Fibroblast of villous mesenchyme (primary cell): ENCODE data around the gene RDX. TPM values are rescaled to one million over a fixed set of nuclear protein-coding genes. Genes with fewer than 3 reads are reported as not detected.

Experiments used
- DNase-seq: peaks from one replicate; pipeline ENCODE4 v3.0.0-alpha.2; 2010; ENCODE audit warnings: low read depth
- H3K4me3 ChIP-seq: 2 replicates; pipeline ENCODE4 v1.5.1; 2011; ENCODE audit warnings: low read depth, mild to moderate bottlenecking, low read length
- total RNA-seq: library from RNA; depleted of rRNA; stranded (reverse); fragments of >200 nt; gene quantifications from 2 replicates; pipeline ENCODE4 v1.2.3, GENCODE V29; 2012
- TF ChIP-seq, protein P1 (sequence below): IDR thresholded peaks from 2 replicates; pipeline ENCODE4 v1.5.1; 2012; ENCODE audit warnings: low read depth, mild to moderate bottlenecking, low read length; ENCODE audit not compliant: insufficient read depth

The RDX gene
- total RNA-seq, 1 donor, result 84.2 TPM

- TF ChIP-seq, protein P1, sequence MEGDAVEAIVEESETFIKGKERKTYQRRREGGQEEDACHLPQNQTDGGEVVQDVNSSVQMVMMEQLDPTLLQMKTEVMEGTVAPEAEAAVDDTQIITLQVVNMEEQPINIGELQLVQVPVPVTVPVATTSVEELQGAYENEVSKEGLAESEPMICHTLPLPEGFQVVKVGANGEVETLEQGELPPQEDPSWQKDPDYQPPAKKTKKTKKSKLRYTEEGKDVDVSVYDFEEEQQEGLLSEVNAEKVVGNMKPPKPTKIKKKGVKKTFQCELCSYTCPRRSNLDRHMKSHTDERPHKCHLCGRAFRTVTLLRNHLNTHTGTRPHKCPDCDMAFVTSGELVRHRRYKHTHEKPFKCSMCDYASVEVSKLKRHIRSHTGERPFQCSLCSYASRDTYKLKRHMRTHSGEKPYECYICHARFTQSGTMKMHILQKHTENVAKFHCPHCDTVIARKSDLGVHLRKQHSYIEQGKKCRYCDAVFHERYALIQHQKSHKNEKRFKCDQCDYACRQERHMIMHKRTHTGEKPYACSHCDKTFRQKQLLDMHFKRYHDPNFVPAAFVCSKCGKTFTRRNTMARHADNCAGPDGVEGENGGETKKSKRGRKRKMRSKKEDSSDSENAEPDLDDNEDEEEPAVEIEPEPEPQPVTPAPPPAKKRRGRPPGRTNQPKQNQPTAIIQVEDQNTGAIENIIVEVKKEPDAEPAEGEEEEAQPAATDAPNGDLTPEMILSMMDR, result no peak
- no peak overlapping the region for H3K4me3 ChIP-seq
- DNase-seq, result no peak
These were observed 23.5 kb downstream of the RDX start for GRCh38 chr11:110272919-110273318.

DNA sequence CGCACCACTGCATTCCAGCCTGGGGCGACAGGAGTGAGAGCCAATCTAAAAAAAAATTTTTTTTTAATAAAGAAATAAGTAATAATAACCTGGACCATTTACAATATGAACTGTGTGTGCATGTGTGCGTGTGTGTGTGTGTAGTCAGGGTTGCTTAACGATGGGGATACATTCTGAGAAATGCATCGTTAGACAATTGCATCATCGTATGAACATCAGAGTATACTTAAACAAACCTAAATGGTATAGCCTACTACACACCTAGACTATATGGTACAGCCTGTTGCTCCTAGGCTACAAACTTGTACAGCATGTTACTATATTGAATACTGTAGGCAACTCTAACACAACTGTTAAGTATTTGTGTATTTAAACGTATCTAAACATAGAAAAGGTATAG, 26.4 kb downstream of the RDX start:
- DNase-seq, result no peak
- TF ChIP-seq, protein P1, result no peak
- no peak overlapping the region for H3K4me3 ChIP-seq

DNA sequence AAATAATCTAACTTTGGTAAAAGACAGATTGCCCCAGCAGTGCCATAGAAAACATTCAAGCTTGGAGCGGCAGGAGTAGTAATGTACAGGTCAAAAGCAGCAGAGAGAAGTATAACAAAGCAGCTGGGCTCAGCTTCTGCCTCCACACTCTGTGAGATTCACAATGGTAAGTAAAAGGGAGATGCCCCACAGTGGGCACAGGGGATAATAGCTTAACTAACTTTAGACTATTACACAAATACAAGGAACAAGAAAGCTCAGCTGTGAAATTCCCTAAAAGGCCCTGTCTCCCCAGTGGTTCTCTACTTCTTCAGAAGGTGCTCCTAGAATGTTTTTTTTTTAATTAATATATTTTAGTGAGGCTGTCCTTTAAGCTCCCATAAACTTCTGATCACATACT, 28.0 kb downstream of the RDX start:
- DNase-seq, result no peak

GRCh38 chr11:110262072-110262403, 34.4 kb downstream of the RDX start:
- H3K4me3 ChIP-seq, result no peak overlapping the region
- DNase-seq, result no peak
- TF ChIP-seq, protein P1, result no peak

More for the DNA sequence above, 28.0 kb downstream of the RDX start:
- H3K4me3 ChIP-seq, result no peak overlapping the region
- TF ChIP-seq, protein P1, result no peak

GRCh38 chr11:110261195-110262071, 35.0 kb downstream of the RDX start:
- DNase-seq, result peak; percentile 31
- TF ChIP-seq, protein P1, result no peak
- H3K4me3 ChIP-seq, result no peak overlapping the region

DNA sequence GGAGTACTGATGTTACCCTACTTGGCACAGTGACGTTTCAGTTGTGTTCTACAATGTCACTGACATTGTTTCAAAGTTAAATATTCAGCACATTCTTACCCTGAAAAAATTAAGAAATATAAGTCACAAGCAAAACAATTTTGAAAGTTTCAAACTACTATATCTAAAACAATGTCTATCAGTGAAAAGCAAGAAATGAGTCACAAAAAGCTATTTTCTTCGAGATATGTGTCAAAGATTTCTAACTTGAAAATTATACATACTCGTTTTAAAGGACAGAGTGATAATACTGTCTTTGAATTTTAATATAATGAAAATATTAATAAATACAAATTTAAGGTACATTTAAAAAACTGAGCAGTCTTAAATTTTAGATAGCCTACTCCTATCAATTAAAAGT, 42.9 kb downstream of the RDX start:
- H3K4me3 ChIP-seq, result no peak overlapping the region
- TF ChIP-seq, protein P1, result no peak
- DNase-seq, result no peak

- DNase-seq, result peak; percentile 31
- no peak overlapping the region for H3K4me3 ChIP-seq
- TF ChIP-seq, protein P1, result no peak
These were observed 44.6 kb downstream of the RDX start for GRCh38 chr11:110251836-110252235.
